ENCODE measurements around the gene RANBP1.

The RANBP1 gene

GRCh38 chr22:20150381-20151275, 34.7 kb downstream of the RANBP1 start, which contains the start of gene CCDC188:
Gene CCDC188, minus strand, starts transcription at chr22:20151055. Its CDS starts 69 bp downstream, at chr22:20150986.
- ChIA-PET POLR2A (no interaction called here), CTCF (interaction anchor here (3.6 kb wide), 1 partner anchor 134 kb away, joined by 14 read pairs; no protein-coding TSS in a partner anchor)
- Histone ChIP-seq H3K36me3 (ENCODE audit: control insufficient read depth in 4 of 4, insufficient read depth in 4 of 4, low read length in 3 of 4) (peaks cover 0 to 3% (median 0%) of the 10 kb centered on the region in 4 experiments), H3K4me1 (ENCODE audit: control extremely low read depth in 1 of 4, control insufficient read depth in 4 of 4, insufficient read depth in 4 of 4, low read length in 3 of 4) (peaks cover 0 to 33% (median 21%) of the 10 kb centered on the region in 4 experiments), H3K4me3 (ENCODE audit: control insufficient read depth in 1 of 7, extremely low read depth in 1 of 7, insufficient read depth in 4 of 7, low read depth in 2 of 7, low read length in 6 of 7) (no peak within 1 kb of the TSS), H3K9me3 (ENCODE audit: control extremely low read depth in 1 of 5, control insufficient read depth in 4 of 5, insufficient read depth in 2 of 5, low read depth in 1 of 5, low read length in 4 of 5) (no peaks in the 10 kb centered on the region), H3K27ac (ENCODE audit: insufficient read depth in 1 of 2, low read depth in 1 of 2, low read length in 2 of 2, poor library complexity in 1 of 2, severe bottlenecking in 2 of 2) (no peak within 1 kb of the TSS), H3K27me3 (replicated peaks in 2 of 5; ENCODE audit: control insufficient read depth in 4 of 5, insufficient read depth in 5 of 5, low read length in 4 of 5) (no peaks in the 10 kb centered on the region)
- 75% methylated on average over 12 of the region's 14 CpGs for WGBS (ENCODE audit: insufficient coverage)
- DNase-seq = no peak

DNA sequence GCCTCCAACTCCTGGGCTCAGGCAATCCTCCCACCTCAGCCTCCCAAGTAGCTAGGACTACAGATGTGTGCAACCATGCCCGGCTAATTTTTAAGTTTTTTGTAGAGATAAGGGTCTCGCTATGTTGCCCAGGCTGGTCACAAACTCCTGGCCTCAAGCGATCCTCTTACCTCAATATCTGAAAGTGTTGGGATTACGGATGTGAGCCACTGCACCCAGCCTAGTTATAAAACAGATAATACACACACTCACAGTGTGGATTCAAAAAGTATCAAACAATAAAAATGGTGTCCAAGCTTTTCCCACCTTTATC, 35.3 kb downstream of the RANBP1 start:
- no peak for DNase-seq
- ChIA-PET CTCF (interaction anchor here (3.6 kb wide), 1 partner anchor 133 kb away, joined by 14 read pairs; no protein-coding TSS in a partner anchor), POLR2A (no interaction called here)
- no peaks in the 10 kb centered on the region for H3K36me3 ChIP-seq (ENCODE audit: control insufficient read depth in 4 of 4, insufficient read depth in 4 of 4, low read length in 3 of 4)
- 100% methylated on average over 1 of the region's 4 CpGs for whole genome bisulfite sequencing (ENCODE audit: insufficient coverage)
- H3K27ac ChIP-seq (ENCODE audit: insufficient read depth in 1 of 2, low read depth in 1 of 2, low read length in 2 of 2, poor library complexity in 1 of 2, severe bottlenecking in 2 of 2) = no peak overlapping the region
- H3K27me3 ChIP-seq (replicated peaks in 2 of 5; ENCODE audit: control insufficient read depth in 4 of 5, insufficient read depth in 5 of 5, low read length in 4 of 5) = no peaks in the 10 kb centered on the region
- peaks cover 0 to 39% (median 25%) of the 10 kb centered on the region in 4 experiments for H3K4me1 ChIP-seq (ENCODE audit: control extremely low read depth in 1 of 4, control insufficient read depth in 4 of 4, insufficient read depth in 4 of 4, low read length in 3 of 4)
- H3K4me3 ChIP-seq (ENCODE audit: control insufficient read depth in 1 of 7, extremely low read depth in 1 of 7, insufficient read depth in 4 of 7, low read depth in 2 of 7, low read length in 6 of 7) = no peak overlapping the region
- no peaks in the 10 kb centered on the region for H3K9me3 ChIP-seq (ENCODE audit: control extremely low read depth in 1 of 5, control insufficient read depth in 4 of 5, insufficient read depth in 2 of 5, low read depth in 1 of 5, low read length in 4 of 5)

- DNase-seq = no peak
- Histone ChIP-seq H3K9me3 (ENCODE audit: control extremely low read depth in 1 of 5, control insufficient read depth in 4 of 5, insufficient read depth in 2 of 5, low read depth in 1 of 5, low read length in 4 of 5) (no peaks in the 10 kb centered on the region), H3K27me3 (replicated peaks in 2 of 5; ENCODE audit: control insufficient read depth in 4 of 5, insufficient read depth in 5 of 5, low read length in 4 of 5) (no peaks in the 10 kb centered on the region), H3K27ac (ENCODE audit: insufficient read depth in 1 of 2, low read depth in 1 of 2, low read length in 2 of 2, poor library complexity in 1 of 2, severe bottlenecking in 2 of 2) (no peak overlapping the region), H3K4me3 (ENCODE audit: control insufficient read depth in 1 of 7, extremely low read depth in 1 of 7, insufficient read depth in 4 of 7, low read depth in 2 of 7, low read length in 6 of 7) (no peak overlapping the region), H3K4me1 (ENCODE audit: control extremely low read depth in 1 of 4, control insufficient read depth in 4 of 4, insufficient read depth in 4 of 4, low read length in 3 of 4) (peaks cover 0 to 42% (median 25%) of the 10 kb centered on the region in 4 experiments), H3K36me3 (ENCODE audit: control insufficient read depth in 4 of 4, insufficient read depth in 4 of 4, low read length in 3 of 4) (no peaks in the 10 kb centered on the region)
- POLR2A ChIA-PET = no interaction called here
- 98% methylated on average over 14 of the region's 14 CpGs for WGBS (ENCODE audit: insufficient coverage)
- CTCF ChIA-PET = interaction anchor here (1.2 to 3.6 kb wide), 2 partner anchors 90 to 132 kb away, joined by 3 to 14 read pairs; no protein-coding TSS in a partner anchor
These were observed 36.6 kb downstream of the RANBP1 start for GRCh38 chr22:20152464-20152890.

GRCh38 chr22:20153945-20154344, 38.0 kb downstream of the RANBP1 start:
- POLR2A ChIA-PET = no interaction called here
- CTCF ChIA-PET = interaction anchor here (0.9 to 3.6 kb wide), 5 partner anchors 84 to 140 kb away, joined by 3 to 14 read pairs (median 4); no protein-coding TSS in a partner anchor
- WGBS (ENCODE audit: insufficient coverage) = 91% methylated on average over 16 of the region's 16 CpGs
- Histone ChIP-seq H3K27ac (ENCODE audit: insufficient read depth in 1 of 2, low read depth in 1 of 2, low read length in 2 of 2, poor library complexity in 1 of 2, severe bottlenecking in 2 of 2) (no peak overlapping the region), H3K4me3 (ENCODE audit: control insufficient read depth in 1 of 7, extremely low read depth in 1 of 7, insufficient read depth in 4 of 7, low read depth in 2 of 7, low read length in 6 of 7) (no peak overlapping the region), H3K4me1 (ENCODE audit: control extremely low read depth in 1 of 4, control insufficient read depth in 4 of 4, insufficient read depth in 4 of 4, low read length in 3 of 4) (peaks cover 0 to 56% (median 37%) of the 10 kb centered on the region in 4 experiments), H3K36me3 (ENCODE audit: control insufficient read depth in 4 of 4, insufficient read depth in 4 of 4, low read length in 3 of 4) (no peaks in the 10 kb centered on the region), H3K27me3 (replicated peaks in 2 of 5; ENCODE audit: control insufficient read depth in 4 of 5, insufficient read depth in 5 of 5, low read length in 4 of 5) (no peaks in the 10 kb centered on the region), H3K9me3 (ENCODE audit: control extremely low read depth in 1 of 5, control insufficient read depth in 4 of 5, insufficient read depth in 2 of 5, low read depth in 1 of 5, low read length in 4 of 5) (no peaks in the 10 kb centered on the region)
- DNase-seq = no peak

DNA sequence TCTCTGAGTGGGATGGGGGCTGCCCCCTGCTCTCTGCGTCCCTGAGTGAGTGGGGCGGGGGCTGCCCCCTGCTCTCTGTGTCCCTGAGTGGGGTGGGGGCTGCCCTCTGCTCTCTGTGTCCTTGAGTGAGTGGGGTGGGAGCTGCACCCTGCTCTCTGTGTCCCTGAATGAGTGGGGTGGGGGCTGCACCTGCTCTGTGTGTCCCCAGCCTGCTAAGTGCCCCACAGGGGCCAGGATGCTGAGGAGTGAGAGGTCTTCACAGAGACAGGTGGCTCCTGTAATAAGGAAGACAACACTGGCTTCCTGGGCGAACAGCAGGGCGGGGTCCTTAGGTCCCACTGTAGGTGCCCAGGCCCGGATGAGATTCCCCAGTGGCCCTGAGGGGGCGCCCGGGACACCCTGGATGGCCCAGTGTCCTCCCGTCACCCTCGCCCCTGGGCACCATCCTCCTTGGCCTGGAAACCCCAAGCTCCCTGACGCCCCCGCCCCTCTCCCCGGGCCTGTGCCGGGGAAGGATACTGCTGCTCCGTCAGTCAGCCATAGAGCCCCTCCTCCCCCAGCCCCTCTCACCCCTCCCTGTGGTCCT, 38.8 kb downstream of the RANBP1 start:
- peak overlapping the region in 1 of 7 experiments; percentile 42 for H3K4me3 ChIP-seq (ENCODE audit: control insufficient read depth in 1 of 7, extremely low read depth in 1 of 7, insufficient read depth in 4 of 7, low read depth in 2 of 7, low read length in 6 of 7)
- POLR2A ChIA-PET = interaction anchor here (0.6 kb wide), 1 partner anchor 11 kb away, joined by 3 read pairs; no protein-coding TSS in a partner anchor

DNA sequence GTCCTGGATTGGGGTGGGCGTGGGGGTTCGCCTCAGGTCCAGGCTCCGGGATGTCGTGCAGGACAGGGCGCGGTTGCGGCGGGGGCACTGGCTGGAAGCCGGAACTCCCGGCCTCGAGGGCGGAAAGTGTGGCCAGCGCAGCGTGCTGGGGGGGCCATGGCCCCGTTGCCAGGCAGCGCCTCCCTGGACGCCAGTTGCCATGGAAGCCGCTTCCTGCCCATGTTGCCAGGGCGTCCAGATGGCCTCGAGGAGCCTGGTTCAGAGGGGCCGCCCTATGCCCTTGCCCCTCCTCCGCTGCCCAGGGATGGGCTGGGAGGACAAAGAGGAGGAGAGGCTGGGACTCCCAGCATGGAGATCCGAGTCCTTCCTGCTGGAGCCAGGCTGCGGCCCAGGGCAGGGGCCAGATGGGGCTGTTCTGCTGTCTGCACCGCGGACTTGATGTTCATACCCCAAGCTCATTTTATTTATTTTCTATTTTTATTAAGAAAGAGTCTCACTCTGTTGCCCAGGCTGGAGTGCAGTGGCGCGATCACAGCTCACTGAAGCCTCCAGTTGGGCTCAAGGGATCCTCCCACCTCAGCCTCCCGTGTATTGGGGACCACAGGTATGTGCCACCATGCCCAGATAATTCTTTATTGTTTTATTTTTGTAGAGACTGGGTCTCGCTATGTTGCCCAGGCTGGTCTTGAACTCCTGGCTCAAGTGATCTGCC, 39.6 kb downstream of the RANBP1 start:
- peak; percentile 48 to 87 (median 83) for DNase-seq
- Histone ChIP-seq H3K4me1 (ENCODE audit: control extremely low read depth in 1 of 4, control insufficient read depth in 4 of 4, insufficient read depth in 4 of 4, low read length in 3 of 4) (peaks cover 0 to 62% (median 48%) of the 10 kb centered on the region in 4 experiments), H3K4me3 (ENCODE audit: control insufficient read depth in 1 of 7, extremely low read depth in 1 of 7, insufficient read depth in 4 of 7, low read depth in 2 of 7, low read length in 6 of 7) (peak overlapping the region in 1 of 7 experiments; percentile 42), H3K36me3 (ENCODE audit: control insufficient read depth in 4 of 4, insufficient read depth in 4 of 4, low read length in 3 of 4) (no peaks in the 10 kb centered on the region), H3K27me3 (replicated peaks in 2 of 5; ENCODE audit: control insufficient read depth in 4 of 5, insufficient read depth in 5 of 5, low read length in 4 of 5) (no peaks in the 10 kb centered on the region), H3K27ac (ENCODE audit: insufficient read depth in 1 of 2, low read depth in 1 of 2, low read length in 2 of 2, poor library complexity in 1 of 2, severe bottlenecking in 2 of 2) (no peak overlapping the region), H3K9me3 (ENCODE audit: control extremely low read depth in 1 of 5, control insufficient read depth in 4 of 5, insufficient read depth in 2 of 5, low read depth in 1 of 5, low read length in 4 of 5) (no peaks in the 10 kb centered on the region)
- CTCF ChIA-PET = interaction anchor here (2.0 kb wide), 2 partner anchors 115 to 140 kb away, joined by 7 to 11 read pairs; no protein-coding TSS in a partner anchor
- WGBS (ENCODE audit: insufficient coverage) = 37% methylated on average over 14 of the region's 30 CpGs
- POLR2A ChIA-PET = no interaction called here

More for the DNA sequence above, 38.8 kb downstream of the RANBP1 start:
- Histone ChIP-seq H3K4me1 (ENCODE audit: control extremely low read depth in 1 of 4, control insufficient read depth in 4 of 4, insufficient read depth in 4 of 4, low read length in 3 of 4) (peaks cover 0 to 60% (median 44%) of the 10 kb centered on the region in 4 experiments), H3K27me3 (replicated peaks in 2 of 5; ENCODE audit: control insufficient read depth in 4 of 5, insufficient read depth in 5 of 5, low read length in 4 of 5) (no peaks in the 10 kb centered on the region), H3K27ac (ENCODE audit: insufficient read depth in 1 of 2, low read depth in 1 of 2, low read length in 2 of 2, poor library complexity in 1 of 2, severe bottlenecking in 2 of 2) (no peak overlapping the region), H3K9me3 (ENCODE audit: control extremely low read depth in 1 of 5, control insufficient read depth in 4 of 5, insufficient read depth in 2 of 5, low read depth in 1 of 5, low read length in 4 of 5) (no peaks in the 10 kb centered on the region), H3K36me3 (ENCODE audit: control insufficient read depth in 4 of 4, insufficient read depth in 4 of 4, low read length in 3 of 4) (no peaks in the 10 kb centered on the region)
- CTCF ChIA-PET = interaction anchor here (1.4 to 3.6 kb wide), 2 partner anchors 127 to 130 kb away, joined by 3 to 14 read pairs; no protein-coding TSS in a partner anchor
- DNase-seq = peak in 1 of 3 donors; percentile 32
- 70% methylated on average over 7 of the region's 14 CpGs for WGBS (ENCODE audit: insufficient coverage)
